Measurements from ENCODE around the gene DEGS2. TPM values are rescaled to one million over a fixed set of nuclear protein-coding genes. Genes with fewer than 3 reads are reported as not detected.

DEGS2 gene
- total and polyA plus RNA-seq, 2 of the 13 experiments (the other 11 are each of a cell fraction or from before 2014, with no cell fraction given): 0.09 TPM

GRCh38 chr14:100144996-100145646 is 14.3 kb downstream of the DEGS2 start (continued):
- no peak; the same call in 1 of the 2 replicates for TF ChIP-seq ZNF646 (CRISPR knock-in tag; IDR thresholded peaks at IDR 0.05)
- peak; percentile 73; the same call in 1 of the 2 replicates for TF ChIP-seq ZMYM2 (CRISPR knock-in tag; IDR thresholded peaks at IDR 0.05)
- peak; percentile 45; the same call in 1 of the 2 replicates for TF ChIP-seq ZNF503 (CRISPR knock-in tag; IDR thresholded peaks at IDR 0.05)
- TF ChIP-seq ZNF775 (CRISPR knock-in tag; IDR thresholded peaks at IDR 0.05; ENCODE audit: borderline replicate concordance): no peak
- TF ChIP-seq U2AF2 (IDR thresholded peaks at IDR 0.05; ENCODE audit: low read depth, low read length): no peak
- TF ChIP-seq ZNF687 (CRISPR knock-in tag; IDR thresholded peaks at IDR 0.05): peak; percentile 98
- TF ChIP-seq MATR3 (CRISPR knock-in tag; IDR thresholded peaks at IDR 0.05): no peak
- no peak for TF ChIP-seq TCF12 (IDR thresholded peaks at IDR 0.05)
- TF ChIP-seq TCF12 (CRISPR knock-in tag; IDR thresholded peaks at IDR 0.05): no peak
- no peak for TF ChIP-seq SCMH1 (CRISPR knock-in tag; IDR thresholded peaks at IDR 0.05; ENCODE audit: borderline replicate concordance)
- TF ChIP-seq PCBP1 (IDR thresholded peaks at IDR 0.05; ENCODE audit: borderline replicate concordance, low read depth, low read length): no peak; the same call in 1 of the 2 replicates
- peak; percentile 85 for TF ChIP-seq POGK (CRISPR knock-in tag; conservative IDR thresholded peaks at IDR 0.05)
- no peak; the same call in 1 of the 2 replicates for TF ChIP-seq STAT5B (CRISPR knock-in tag; IDR thresholded peaks at IDR 0.05)
- TF ChIP-seq ZNF720 (CRISPR knock-in tag; IDR thresholded peaks at IDR 0.05): no peak
- peak; percentile 56; the same call in 1 of the 2 replicates for TF ChIP-seq RBAK (CRISPR knock-in tag; IDR thresholded peaks at IDR 0.05)

All from HepG2 (cell line).